ENCODE results near the gene GP9.
A peak's percentile ranks its signal among the peaks of the same experiment; 100 is the strongest.

GP9 gene

GRCh38 chr3:129087138-129087702 lies 26.6 kb downstream of the GP9 start:
- no peak for TF ChIP-seq TOX (CRISPR knock-in tag; IDR thresholded peaks at IDR 0.05; ENCODE audit: borderline replicate concordance)
- no peak for TF ChIP-seq ZNF565 (CRISPR knock-in tag; conservative IDR thresholded peaks at IDR 0.05; ENCODE audit: low read depth)
- no peak for TF ChIP-seq OSR1 (CRISPR knock-in tag; IDR thresholded peaks at IDR 0.05)
- TF ChIP-seq ZC3H10 (CRISPR knock-in tag; IDR thresholded peaks at IDR 0.05), result no peak
- TF ChIP-seq CSRNP3 (CRISPR knock-in tag; IDR thresholded peaks at IDR 0.05), result no peak
- no peak for TF ChIP-seq ISL1 (CRISPR knock-in tag; IDR thresholded peaks at IDR 0.05)
- TF ChIP-seq TCF4 (CRISPR knock-in tag; IDR thresholded peaks at IDR 0.05; ENCODE audit: borderline replicate concordance), result no peak
- TF ChIP-seq ZNF70 (CRISPR knock-in tag; IDR thresholded peaks at IDR 0.05), result no peak
- no peak for TF ChIP-seq ESRRG (CRISPR knock-in tag; IDR thresholded peaks at IDR 0.05)
- TF ChIP-seq ZFP3 (CRISPR knock-in tag; IDR thresholded peaks at IDR 0.05), result no peak
- TF ChIP-seq ZNF8 (CRISPR knock-in tag; IDR thresholded peaks at IDR 0.05), result no peak
- peak; percentile 51 for ATAC-seq

- ATAC-seq, result peak; percentile 86
Measured at GRCh38 chr3:129087904-129088303, 27.3 kb downstream of the GP9 start.

- peak; percentile 6 for ATAC-seq
Measured at GRCh38 chr3:129088312-129088711, 27.7 kb downstream of the GP9 start.

GRCh38 chr3:129095285-129095684 lies 34.7 kb downstream of the GP9 start:
- no peak for TF ChIP-seq ZNF8 (CRISPR knock-in tag; IDR thresholded peaks at IDR 0.05)
- no peak for TF ChIP-seq PPARA (CRISPR knock-in tag; IDR thresholded peaks at IDR 0.05; ENCODE audit: borderline replicate concordance)
- no peak for TF ChIP-seq ZNF70 (CRISPR knock-in tag; IDR thresholded peaks at IDR 0.05)
- no peak for TF ChIP-seq TSHZ2 (CRISPR knock-in tag; IDR thresholded peaks at IDR 0.05)
- no peak for TF ChIP-seq ESRRG (CRISPR knock-in tag; IDR thresholded peaks at IDR 0.05)
- TF ChIP-seq ZFP30 (CRISPR knock-in tag; IDR thresholded peaks at IDR 0.05), result no peak
- no peak for TF ChIP-seq GLIS3 (CRISPR knock-in tag; IDR thresholded peaks at IDR 0.05)
- TF ChIP-seq TOX (CRISPR knock-in tag; IDR thresholded peaks at IDR 0.05; ENCODE audit: borderline replicate concordance), result no peak
- TF ChIP-seq SNAI2 (CRISPR knock-in tag; IDR thresholded peaks at IDR 0.05), result no peak
- TF ChIP-seq POU6F1 (CRISPR knock-in tag; IDR thresholded peaks at IDR 0.05; ENCODE audit: borderline replicate concordance, low read depth), result no peak
- ATAC-seq, result no peak

GRCh38 chr3:129100274-129100673 lies 39.7 kb downstream of the GP9 start:
- ATAC-seq, result no peak
- TF ChIP-seq TSHZ2 (CRISPR knock-in tag; IDR thresholded peaks at IDR 0.05) (no peak), ZNF8 (CRISPR knock-in tag; IDR thresholded peaks at IDR 0.05) (no peak), ZC3H10 (CRISPR knock-in tag; IDR thresholded peaks at IDR 0.05) (no peak), ZFP3 (CRISPR knock-in tag; IDR thresholded peaks at IDR 0.05) (no peak), CSDC2 (CRISPR knock-in tag; IDR thresholded peaks at IDR 0.05) (no peak)

Data from SK-N-SH treated with all-trans-retinoic acid at 6 μM for 48 hours (cell line).